Measurements from ENCODE around the gene LTBP1.
"Not testable (repeated sequence)": the region's sequence is repeated elsewhere in the genome, so short reads cannot be mapped to it uniquely, and the experiment has no call there.

Gene LTBP1

DNA sequence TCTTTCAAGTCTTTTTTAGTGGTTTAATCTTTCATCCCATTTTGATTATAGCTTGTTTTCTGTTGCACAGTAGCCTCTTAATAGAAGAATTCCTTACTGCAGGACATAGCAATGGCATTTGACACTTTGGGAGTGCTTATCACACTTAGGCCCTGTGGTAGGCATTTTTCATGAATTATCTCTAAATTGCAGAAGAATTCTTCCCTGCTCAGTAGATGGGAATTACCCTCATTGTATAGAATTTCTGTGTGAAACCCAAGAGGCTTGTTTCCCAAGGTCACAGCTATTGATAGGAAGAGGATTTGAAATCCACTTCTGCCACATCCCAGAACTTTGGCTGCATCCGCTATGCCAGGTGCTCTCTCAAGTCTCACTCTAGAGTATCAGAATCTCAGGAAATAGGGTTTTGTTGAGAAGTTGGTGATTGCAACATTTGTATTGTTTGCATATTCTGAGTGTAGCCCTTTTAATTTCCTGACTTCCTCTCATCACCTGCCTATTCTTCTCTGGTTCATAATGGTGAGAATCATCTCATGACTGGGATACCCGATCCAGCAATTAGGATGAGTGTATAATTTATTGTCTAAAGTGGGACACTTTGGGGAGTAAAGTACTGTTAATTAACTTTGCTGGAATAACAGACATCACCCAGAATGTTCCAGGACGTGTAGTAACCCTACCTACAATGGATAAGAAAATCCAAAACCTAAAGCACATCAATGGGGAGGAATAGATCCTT, 274.5 kb downstream of the LTBP1 start:
- DNase-seq (ENCODE audit: low read depth, low spot score) = no peak

DNA sequence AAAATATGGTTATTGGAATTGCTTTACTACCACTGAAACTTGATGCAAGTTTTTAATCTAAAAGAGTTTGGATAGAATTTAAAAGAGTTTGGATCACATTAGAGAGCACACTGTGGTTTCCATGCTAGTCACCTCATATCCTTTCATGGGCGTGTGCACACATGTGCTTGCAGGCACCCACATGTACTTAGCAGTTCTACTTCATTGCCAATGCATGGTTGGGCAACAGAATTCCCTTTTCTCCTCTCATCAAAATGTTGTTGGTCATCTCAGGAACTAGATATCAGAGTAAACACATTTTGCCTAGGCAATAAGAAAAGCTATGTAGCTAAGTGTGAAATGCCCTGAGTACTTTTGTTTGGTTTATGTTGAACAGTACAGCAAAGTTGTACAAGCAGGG, 275.6 kb downstream of the LTBP1 start:
- no peak for DNase-seq (ENCODE audit: low read depth, low spot score)

DNA sequence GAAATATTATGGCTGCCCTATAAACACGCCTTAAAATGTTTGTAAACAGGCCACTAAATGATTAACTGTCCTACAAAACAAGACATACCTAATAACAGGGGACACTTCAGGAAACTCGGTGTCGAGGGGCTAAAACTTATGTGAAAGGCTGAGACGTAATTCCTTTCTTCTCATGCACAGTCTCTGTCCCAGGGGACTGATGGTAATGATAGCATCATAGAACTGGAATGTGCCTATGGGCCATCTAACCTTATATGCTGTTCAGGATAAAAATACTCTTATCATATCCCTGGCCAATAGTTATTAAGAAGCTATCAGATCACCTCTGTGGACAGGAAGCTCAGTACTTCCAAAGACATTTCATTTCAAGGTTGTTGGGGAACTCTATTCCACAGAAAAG, 277.1 kb downstream of the LTBP1 start:
- no peak for DNase-seq (ENCODE audit: low read depth, low spot score)

DNA sequence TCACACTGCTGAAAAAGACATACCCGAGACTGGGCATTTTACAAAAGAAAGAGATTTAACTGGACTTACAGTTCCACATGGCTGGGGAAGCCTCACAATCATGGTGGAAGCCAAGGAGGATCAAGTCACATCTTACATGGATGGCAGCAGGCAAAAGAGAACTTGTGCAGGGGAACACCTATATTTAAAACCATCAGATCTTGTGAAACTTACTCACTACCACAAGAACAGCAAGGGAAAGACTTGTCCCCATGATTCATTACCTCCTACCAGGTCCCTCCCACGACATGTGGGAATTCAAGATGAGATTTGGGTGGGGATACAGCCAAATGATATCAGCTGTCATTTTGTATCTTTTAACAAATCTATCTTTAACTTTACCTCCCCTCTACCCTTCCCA, 278.6 kb downstream of the LTBP1 start:
- DNase-seq (ENCODE audit: low read depth, low spot score) = no peak

DNA sequence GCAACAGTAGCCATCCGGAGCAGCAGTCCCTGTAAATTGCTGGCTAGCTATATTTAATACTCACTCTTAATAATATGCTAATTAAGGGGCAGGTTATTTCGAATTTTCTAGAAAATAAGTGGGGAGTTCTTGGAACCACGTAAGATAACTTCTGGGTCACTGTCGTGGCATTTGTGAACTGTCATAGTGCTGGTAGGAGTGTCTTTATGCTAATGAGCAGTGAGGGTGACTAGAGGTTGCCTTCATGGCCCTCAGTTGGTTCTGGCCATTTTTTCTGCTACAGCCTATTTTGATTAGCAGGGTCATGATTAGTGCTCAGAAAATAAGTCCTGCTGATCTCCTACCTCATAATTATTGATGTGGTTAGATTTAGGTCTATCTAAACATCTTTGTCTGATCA, 279.8 kb downstream of the LTBP1 start:
- no peak for DNase-seq (ENCODE audit: low read depth, low spot score)

- no peak for DNase-seq (ENCODE audit: low read depth, low spot score)
These were observed 282.9 kb downstream of the LTBP1 start for GRCh38 chr2:33229646-33230045.

DNA sequence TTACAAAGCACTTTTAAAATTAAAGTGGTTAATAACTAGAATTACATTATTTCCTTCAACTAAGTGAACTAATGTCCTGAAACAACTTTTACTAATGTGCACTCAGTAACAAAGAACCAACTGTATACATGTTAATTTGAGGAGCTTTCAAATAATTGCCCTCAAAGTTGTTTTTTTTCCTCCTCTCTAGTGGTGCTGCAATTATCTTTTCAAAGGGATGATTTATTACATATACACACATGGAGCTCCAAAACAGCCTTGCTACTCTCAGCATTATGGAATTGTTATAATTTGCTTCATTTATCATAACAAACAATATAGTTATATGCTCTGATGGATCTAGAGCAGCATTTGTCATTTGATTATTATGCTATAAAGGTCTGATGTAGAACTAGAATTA, 283.4 kb downstream of the LTBP1 start:
- DNase-seq (ENCODE audit: low read depth, low spot score) = no peak

DNA sequence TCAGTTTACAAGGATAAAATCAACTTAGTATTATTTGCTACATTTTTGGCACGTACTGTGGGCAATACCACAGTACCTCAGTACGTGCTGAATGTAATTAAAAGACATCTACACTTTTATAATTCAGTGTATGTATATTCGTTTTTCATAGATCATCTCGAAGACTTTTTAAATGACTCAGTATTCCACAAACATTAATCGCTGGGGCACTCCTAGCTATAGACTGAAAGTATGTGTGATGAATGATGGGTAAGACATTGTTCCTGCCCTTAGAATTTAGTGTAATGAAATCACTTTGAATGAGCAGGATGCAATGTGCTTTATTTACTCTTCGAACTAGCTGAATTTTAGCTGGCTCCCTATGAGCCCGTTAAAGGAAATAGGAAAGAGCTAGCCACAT, 284.1 kb downstream of the LTBP1 start:
- no peak for DNase-seq (ENCODE audit: low read depth, low spot score)

GRCh38 chr2:33235559-33235958, 288.8 kb downstream of the LTBP1 start:
- DNase-seq (ENCODE audit: low read depth, low spot score) = not testable (repeated sequence)

DNA sequence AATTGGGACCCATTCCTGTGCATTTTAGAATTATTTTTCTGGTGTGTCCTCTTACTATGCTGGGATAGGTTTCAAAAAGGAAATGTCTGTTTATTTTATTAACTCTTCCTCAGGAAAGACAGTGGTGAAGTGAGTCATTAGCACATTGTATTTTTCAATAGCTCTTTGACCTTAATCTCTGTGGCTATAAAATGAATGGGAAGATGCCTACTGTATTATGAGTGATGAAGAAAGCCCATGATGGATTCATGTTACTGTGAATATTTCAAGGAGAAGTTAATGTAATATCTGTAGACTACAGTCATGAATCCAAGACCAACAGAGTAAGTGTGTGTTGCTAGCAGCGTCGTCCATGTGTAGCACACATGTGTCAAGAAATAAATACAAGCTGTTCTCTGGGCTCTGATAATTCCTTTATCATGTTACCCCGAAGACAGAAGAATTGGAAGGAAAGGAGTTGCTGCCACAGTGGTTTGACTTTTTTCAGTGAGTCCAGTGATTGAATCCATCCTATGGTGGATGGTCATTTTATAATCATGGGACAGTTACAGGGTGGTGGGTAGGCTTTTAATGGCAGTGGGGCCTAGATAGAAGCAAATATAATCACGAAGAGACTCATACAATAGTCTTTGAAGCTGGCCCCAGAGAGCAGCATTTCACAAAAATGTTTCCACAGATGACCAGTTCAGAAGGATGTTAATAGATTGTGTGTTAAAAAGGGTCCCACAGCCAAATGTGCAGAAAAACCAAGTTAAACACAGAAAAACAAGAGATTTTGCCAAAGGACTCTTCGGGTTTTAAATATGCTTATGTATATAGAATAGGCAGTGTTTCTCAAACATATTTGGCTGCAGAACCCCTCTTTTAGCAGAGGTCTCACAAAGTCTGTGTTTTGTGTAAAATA, 290.0 kb downstream of the LTBP1 start:
- DNase-seq (ENCODE audit: low read depth, low spot score) = no peak

DNA sequence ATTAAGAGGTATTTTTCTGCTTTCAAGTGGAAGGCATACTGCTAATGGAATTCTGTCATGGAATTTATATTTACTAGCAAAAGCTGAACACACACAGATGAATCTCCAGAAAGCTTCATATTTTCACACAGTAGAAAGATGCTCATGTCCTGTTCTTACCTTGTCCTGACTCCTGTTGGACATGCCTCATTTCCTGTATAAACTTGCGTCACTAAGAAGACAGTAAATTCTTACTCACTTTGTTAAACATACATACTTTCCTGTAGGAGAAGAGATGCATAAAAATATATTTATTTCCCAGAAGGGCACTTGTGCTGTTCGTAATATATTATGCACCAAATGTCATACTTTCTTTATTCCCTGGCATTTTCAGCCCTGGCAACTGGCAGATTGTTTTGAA, 291.4 kb downstream of the LTBP1 start:
- DNase-seq (ENCODE audit: low read depth, low spot score) = no peak

DNA sequence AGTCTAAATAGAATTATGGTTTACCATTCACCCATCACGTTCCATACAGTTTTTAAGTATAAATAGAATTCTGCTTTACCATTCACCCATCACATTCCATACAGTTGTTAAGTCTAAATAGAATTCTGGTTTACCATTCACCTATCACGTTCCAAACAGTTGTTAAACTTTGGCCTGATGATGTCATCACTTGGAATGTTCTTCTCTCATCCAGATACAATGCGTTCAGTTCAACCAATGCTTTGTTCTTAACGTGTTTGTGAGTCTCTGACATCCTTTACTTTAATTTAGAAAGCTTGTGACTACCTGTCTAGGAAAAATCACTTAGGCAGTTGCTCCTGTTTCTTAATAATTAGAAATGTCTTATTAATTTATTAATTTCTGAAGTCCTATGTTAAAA, 293.4 kb downstream of the LTBP1 start:
- no peak for DNase-seq (ENCODE audit: low read depth, low spot score)

- no peak for DNase-seq (ENCODE audit: low read depth, low spot score)
These were observed 294.3 kb downstream of the LTBP1 start for GRCh38 chr2:33241072-33241471.

GRCh38 chr2:33241581-33241980, 294.8 kb downstream of the LTBP1 start:
- no peak for DNase-seq (ENCODE audit: low read depth, low spot score)

DNA sequence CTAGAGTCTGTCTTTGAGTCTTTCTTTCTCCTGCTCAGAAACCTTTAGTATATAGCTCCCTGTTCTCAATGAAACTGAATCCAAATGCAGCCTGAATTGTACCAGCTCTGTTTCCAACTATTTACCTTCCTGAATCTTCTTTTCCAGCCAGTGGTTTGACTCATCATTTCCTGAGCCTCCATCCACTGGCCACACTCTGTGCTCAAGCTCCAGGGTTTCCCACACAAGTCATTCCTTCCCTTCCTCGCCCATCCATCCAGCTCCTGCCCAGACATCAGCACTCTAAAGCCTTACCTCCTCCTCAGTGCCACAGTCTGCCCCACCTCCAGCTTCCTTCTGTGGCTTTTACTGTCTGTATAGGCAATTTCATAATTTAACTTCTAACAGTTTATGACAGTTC, 296.1 kb downstream of the LTBP1 start:
- DNase-seq (ENCODE audit: low read depth, low spot score) = no peak

- no peak for DNase-seq (ENCODE audit: low read depth, low spot score)
These were observed 299.7 kb downstream of the LTBP1 start for GRCh38 chr2:33246432-33246831.

DNA sequence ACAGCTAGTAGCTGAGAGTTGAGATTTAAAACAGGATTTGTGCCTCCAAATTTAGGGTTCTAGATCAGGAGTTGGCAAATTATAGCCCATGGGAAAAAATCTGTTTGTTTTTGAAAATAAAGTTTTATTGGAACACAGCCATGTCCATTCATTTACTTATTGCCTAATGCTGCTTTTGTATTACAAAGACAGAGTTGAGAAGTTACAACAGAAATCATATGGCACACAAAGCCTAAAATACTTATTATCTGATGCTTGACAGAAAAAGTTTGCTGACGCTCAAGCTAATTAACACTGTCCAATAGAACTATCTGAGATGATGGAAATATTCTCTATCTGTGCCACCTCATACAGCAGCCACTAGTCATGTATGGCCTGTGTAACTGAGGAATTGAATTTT, 300.6 kb downstream of the LTBP1 start:
- DNase-seq (ENCODE audit: low read depth, low spot score) = no peak

GRCh38 chr2:33250417-33251029, 303.8 kb downstream of the LTBP1 start:
- no peak for DNase-seq (ENCODE audit: low read depth, low spot score)

- DNase-seq (ENCODE audit: low read depth, low spot score) = no peak
These were observed 309.5 kb downstream of the LTBP1 start for GRCh38 chr2:33256162-33256755.

GRCh38 chr2:33258387-33258786, 311.6 kb downstream of the LTBP1 start:
- no peak for DNase-seq (ENCODE audit: low read depth, low spot score)

DNA sequence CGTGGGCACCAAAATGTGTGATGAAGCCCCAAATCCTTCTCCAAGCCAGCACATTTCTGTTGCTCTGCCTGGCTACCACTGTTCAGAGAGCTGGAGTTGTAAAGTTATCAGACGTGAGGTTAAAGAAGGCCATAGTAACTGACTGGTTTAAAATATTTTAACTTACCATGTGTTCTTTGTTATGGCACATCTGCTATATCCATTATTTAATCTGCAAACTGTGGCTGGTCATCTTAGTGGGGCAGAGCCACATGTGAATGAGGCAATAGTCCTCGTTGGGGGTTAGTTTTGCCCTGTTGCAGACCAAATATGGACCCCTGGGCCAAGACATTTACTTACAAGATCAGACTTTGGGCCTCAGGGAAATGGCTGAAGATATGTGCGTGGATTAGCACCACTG, 315.3 kb downstream of the LTBP1 start:
- DNase-seq (ENCODE audit: low read depth, low spot score) = no peak

DNA sequence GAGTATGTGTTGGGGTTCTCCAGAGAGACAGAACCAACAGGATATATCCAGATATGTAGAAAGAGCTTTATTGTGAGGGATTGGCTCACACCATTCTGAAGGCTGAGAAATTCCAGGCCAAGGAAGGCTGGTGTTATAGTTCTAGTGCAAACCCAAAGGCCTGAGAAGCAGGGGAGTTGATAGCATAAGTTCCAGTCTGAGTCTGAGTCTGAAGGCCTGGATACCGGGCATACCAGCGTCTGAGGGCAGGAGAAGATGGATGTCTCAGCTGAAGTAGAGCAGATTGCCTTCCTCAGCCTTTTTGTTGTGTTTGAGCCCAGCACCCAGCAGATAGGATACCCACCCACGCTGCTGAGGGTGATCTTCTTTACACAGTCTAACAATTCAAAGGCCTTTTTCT, 318.0 kb downstream of the LTBP1 start:
- DNase-seq (ENCODE audit: low read depth, low spot score) = no peak
